ENCODE data around the gene RAB20.

Gene RAB20

GRCh38 chr13:110556224-110556606 lies 5.3 kb downstream of the RAB20 start:
- Histone ChIP-seq H3K4me2 (no peak overlapping the region), H3K4me3 (IDR thresholded peaks at IDR 0.05; ENCODE audit: insufficient read depth, low read depth, low read length) (no peak overlapping the region), H4K20me1 (ENCODE audit: insufficient read depth) (no peaks in the 10 kb centered on the region), H3K9ac (no peak overlapping the region), H3K4me1 (ENCODE audit: low read depth, poor library complexity, severe bottlenecking) (no peaks in the 10 kb centered on the region), H3K36me3 (ENCODE audit: insufficient read depth) (no peaks in the 10 kb centered on the region), H3K27ac (no peak overlapping the region), H3K27me3 (ENCODE audit: insufficient read depth, low read depth) (no peaks in the 10 kb centered on the region; the same call in 1 of the 2 replicates), H3K79me2 (ENCODE audit: insufficient read depth, low read depth) (no peaks in the 10 kb centered on the region), H2AFZ (ENCODE audit: low read depth) (no peak overlapping the region)
- no peak for TF ChIP-seq CTCF (conservative IDR thresholded peaks at IDR 0.05; ENCODE audit: low read depth, low read length)

GRCh38 chr13:110555601-110556223 lies 5.8 kb downstream of the RAB20 start:
- Histone ChIP-seq H3K36me3 (ENCODE audit: insufficient read depth) (no peaks in the 10 kb centered on the region), H3K4me1 (ENCODE audit: low read depth, poor library complexity, severe bottlenecking) (no peaks in the 10 kb centered on the region), H3K9ac (no peak overlapping the region), H3K27ac (no peak overlapping the region), H3K27me3 (ENCODE audit: insufficient read depth, low read depth) (no peaks in the 10 kb centered on the region; the same call in 1 of the 2 replicates), H4K20me1 (ENCODE audit: insufficient read depth) (no peaks in the 10 kb centered on the region), H2AFZ (ENCODE audit: low read depth) (no peak overlapping the region), H3K79me2 (ENCODE audit: insufficient read depth, low read depth) (no peaks in the 10 kb centered on the region), H3K4me3 (IDR thresholded peaks at IDR 0.05; ENCODE audit: insufficient read depth, low read depth, low read length) (no peak overlapping the region), H3K4me2 (no peak overlapping the region)
- TF ChIP-seq CTCF (conservative IDR thresholded peaks at IDR 0.05; ENCODE audit: low read depth, low read length) = no peak

- H4K20me1 ChIP-seq (ENCODE audit: insufficient read depth) = no peaks in the 10 kb centered on the region
- H3K4me1 ChIP-seq (ENCODE audit: low read depth, poor library complexity, severe bottlenecking) = no peaks in the 10 kb centered on the region
- no peaks in the 10 kb centered on the region for H3K36me3 ChIP-seq (ENCODE audit: insufficient read depth)
- no peak overlapping the region for H3K4me3 ChIP-seq (IDR thresholded peaks at IDR 0.05; ENCODE audit: insufficient read depth, low read depth, low read length)
- H3K9ac ChIP-seq = no peak overlapping the region
- H3K79me2 ChIP-seq (ENCODE audit: insufficient read depth, low read depth) = no peaks in the 10 kb centered on the region
- no peak overlapping the region for H3K4me2 ChIP-seq
- no peak overlapping the region for H2AFZ ChIP-seq (ENCODE audit: low read depth)
- no peaks in the 10 kb centered on the region for H3K27me3 ChIP-seq (ENCODE audit: insufficient read depth, low read depth)
- TF ChIP-seq CTCF (conservative IDR thresholded peaks at IDR 0.05; ENCODE audit: low read depth, low read length) = no peak
- no peak overlapping the region for H3K27ac ChIP-seq
Measured at GRCh38 chr13:110554946-110555345, 6.6 kb downstream of the RAB20 start.

GRCh38 chr13:110554227-110554836 lies 7.2 kb downstream of the RAB20 start:
- H3K27ac ChIP-seq = no peak overlapping the region
- H3K4me1 ChIP-seq (ENCODE audit: low read depth, poor library complexity, severe bottlenecking) = no peaks in the 10 kb centered on the region
- H3K79me2 ChIP-seq (ENCODE audit: insufficient read depth, low read depth) = no peaks in the 10 kb centered on the region
- no peak overlapping the region for H2AFZ ChIP-seq (ENCODE audit: low read depth)
- H3K36me3 ChIP-seq (ENCODE audit: insufficient read depth) = no peaks in the 10 kb centered on the region
- no peak overlapping the region for H3K9ac ChIP-seq
- no peaks in the 10 kb centered on the region for H3K27me3 ChIP-seq (ENCODE audit: insufficient read depth, low read depth)
- no peak for TF ChIP-seq CTCF (conservative IDR thresholded peaks at IDR 0.05; ENCODE audit: low read depth, low read length)
- no peak overlapping the region for H3K4me3 ChIP-seq (IDR thresholded peaks at IDR 0.05; ENCODE audit: insufficient read depth, low read depth, low read length)
- no peak overlapping the region for H3K4me2 ChIP-seq
- no peaks in the 10 kb centered on the region for H4K20me1 ChIP-seq (ENCODE audit: insufficient read depth)
